ENCODE data around the gene ANO6.

The ANO6 gene

GRCh38 chr12:45186762-45187161 is 29.1 kb upstream of the ANO6 start:
- Histone ChIP-seq H3K4me1 (ENCODE audit: control insufficient read depth, insufficient read depth, low read length) (no peaks in the 10 kb centered on the region), H3K9ac (ENCODE audit: low read length) (no peak overlapping the region), H3K27ac (ENCODE audit: low read depth, low read length) (no peak overlapping the region), H3K9me3 (ENCODE audit: control insufficient read depth, insufficient read depth, low read depth, low read length) (no peaks in the 10 kb centered on the region), H3K4me3 (ENCODE audit: low read depth, low read length) (no peak overlapping the region), H3K27me3 (ENCODE audit: control insufficient read depth, insufficient read depth, low read length) (no peaks in the 10 kb centered on the region), H3K36me3 (ENCODE audit: control insufficient read depth, insufficient read depth, low read length) (0 out of 2 replicates have a peak, but pooled peaks cover 3% of the 10 kb centered on the region)

DNA sequence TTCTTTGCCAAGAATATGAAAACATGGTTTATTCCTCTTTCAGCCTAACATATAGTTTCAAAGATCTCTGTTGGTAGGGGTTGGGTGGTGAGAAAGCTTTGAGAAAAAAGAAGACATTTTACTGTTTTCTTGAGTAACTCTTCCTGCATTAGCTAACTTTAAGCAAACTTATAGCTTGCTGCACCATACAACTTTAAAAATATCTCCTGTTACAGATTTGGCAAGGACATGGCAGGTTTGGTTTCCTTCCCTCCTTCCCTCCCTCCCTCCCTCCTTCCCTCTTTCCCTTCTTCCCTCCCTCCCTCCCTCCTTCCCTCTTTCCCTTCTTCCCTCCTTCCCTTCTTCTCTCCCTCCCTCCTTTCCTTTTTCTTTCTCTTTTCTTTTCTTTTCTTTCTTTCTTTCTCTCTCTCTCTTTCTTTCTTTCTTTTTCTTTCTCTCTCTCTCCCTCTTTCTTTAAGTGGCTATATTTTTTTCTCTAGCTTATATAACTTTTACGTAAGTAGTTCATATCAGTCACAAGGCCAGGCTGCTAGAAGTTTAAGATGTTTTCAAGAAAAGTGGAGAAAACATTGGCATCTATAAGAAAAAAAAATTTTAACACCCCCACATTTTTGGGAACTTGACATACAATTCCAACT is 26.0 kb upstream of the ANO6 start:
- Histone ChIP-seq H3K36me3 (ENCODE audit: control insufficient read depth, insufficient read depth, low read length) (no peaks in the 10 kb centered on the region), H3K9me3 (ENCODE audit: control insufficient read depth, insufficient read depth, low read depth, low read length) (no peaks in the 10 kb centered on the region), H3K27ac (ENCODE audit: low read depth, low read length) (no peak overlapping the region), H3K27me3 (ENCODE audit: control insufficient read depth, insufficient read depth, low read length) (no peaks in the 10 kb centered on the region), H3K9ac (ENCODE audit: low read length) (no peak overlapping the region), H3K4me1 (ENCODE audit: control insufficient read depth, insufficient read depth, low read length) (peaks cover 12% of the 10 kb centered on the region; the same call in 1 of the 2 replicates), H3K4me3 (ENCODE audit: low read depth, low read length) (no peak overlapping the region)

DNA sequence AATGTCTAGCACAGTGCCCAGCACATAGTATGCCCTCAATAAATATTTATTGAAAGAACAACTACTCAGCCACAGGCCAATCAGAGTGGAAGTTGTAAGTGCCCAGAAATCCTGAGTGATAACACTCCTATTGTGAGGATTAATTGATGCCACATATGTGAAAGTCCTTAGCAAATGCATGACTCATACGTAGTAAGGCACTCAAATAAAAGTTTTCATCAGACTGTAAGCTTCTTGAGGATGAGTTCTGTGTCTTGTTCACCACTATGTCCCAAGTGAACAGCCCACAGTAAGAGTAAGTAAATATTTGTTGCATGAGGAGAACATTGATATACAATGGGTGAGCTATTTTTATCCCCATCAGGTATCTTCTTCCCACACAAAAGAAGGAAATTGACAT is 24.7 kb upstream of the ANO6 start:
- Histone ChIP-seq H3K27ac (ENCODE audit: low read depth, low read length) (no peak overlapping the region), H3K36me3 (ENCODE audit: control insufficient read depth, insufficient read depth, low read length) (no peaks in the 10 kb centered on the region), H3K4me3 (ENCODE audit: low read depth, low read length) (no peak overlapping the region), H3K4me1 (ENCODE audit: control insufficient read depth, insufficient read depth, low read length) (peaks cover 12% of the 10 kb centered on the region; the same call in 1 of the 2 replicates), H3K9ac (ENCODE audit: low read length) (no peak overlapping the region), H3K9me3 (ENCODE audit: control insufficient read depth, insufficient read depth, low read depth, low read length) (no peaks in the 10 kb centered on the region), H3K27me3 (ENCODE audit: control insufficient read depth, insufficient read depth, low read length) (no peaks in the 10 kb centered on the region)

DNA sequence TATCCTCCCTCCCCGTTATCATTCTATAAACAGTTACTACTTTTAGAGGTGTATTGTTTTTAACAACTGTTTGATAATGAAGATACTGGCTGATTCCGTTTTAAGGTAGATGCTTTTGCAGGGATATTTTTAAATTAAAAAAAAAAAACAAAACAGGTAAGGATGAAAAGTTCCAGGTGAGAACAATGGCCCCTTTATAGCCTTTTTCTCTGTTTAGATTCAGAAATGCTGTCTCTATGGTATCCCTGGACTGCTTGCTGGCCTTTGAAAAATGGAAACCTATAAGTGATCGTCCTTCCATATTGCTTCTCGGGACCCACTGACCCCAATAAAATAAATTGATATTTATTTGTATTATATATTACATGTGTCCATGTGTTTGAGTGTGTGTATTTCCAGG is 23.2 kb upstream of the ANO6 start:
- Histone ChIP-seq H3K9ac (ENCODE audit: low read length) (no peak overlapping the region), H3K9me3 (ENCODE audit: control insufficient read depth, insufficient read depth, low read depth, low read length) (no peaks in the 10 kb centered on the region), H3K4me1 (ENCODE audit: control insufficient read depth, insufficient read depth, low read length) (peaks cover 12% of the 10 kb centered on the region; the same call in 1 of the 2 replicates), H3K36me3 (ENCODE audit: control insufficient read depth, insufficient read depth, low read length) (no peaks in the 10 kb centered on the region), H3K27ac (ENCODE audit: low read depth, low read length) (0 out of 2 replicates have a peak overlapping the region, but pooled peaks have one; percentile 63), H3K27me3 (ENCODE audit: control insufficient read depth, insufficient read depth, low read length) (no peaks in the 10 kb centered on the region), H3K4me3 (ENCODE audit: low read depth, low read length) (no peak overlapping the region)

- Histone ChIP-seq H3K9ac (ENCODE audit: low read length) (no peak overlapping the region), H3K4me3 (ENCODE audit: low read depth, low read length) (no peak overlapping the region), H3K36me3 (ENCODE audit: control insufficient read depth, insufficient read depth, low read length) (no peaks in the 10 kb centered on the region), H3K27me3 (ENCODE audit: control insufficient read depth, insufficient read depth, low read length) (no peaks in the 10 kb centered on the region), H3K9me3 (ENCODE audit: control insufficient read depth, insufficient read depth, low read depth, low read length) (no peaks in the 10 kb centered on the region), H3K27ac (ENCODE audit: low read depth, low read length) (no peak overlapping the region), H3K4me1 (ENCODE audit: control insufficient read depth, insufficient read depth, low read length) (no peaks in the 10 kb centered on the region)
Measured at GRCh38 chr12:45200491-45201043, 15.3 kb upstream of the ANO6 start.

DNA sequence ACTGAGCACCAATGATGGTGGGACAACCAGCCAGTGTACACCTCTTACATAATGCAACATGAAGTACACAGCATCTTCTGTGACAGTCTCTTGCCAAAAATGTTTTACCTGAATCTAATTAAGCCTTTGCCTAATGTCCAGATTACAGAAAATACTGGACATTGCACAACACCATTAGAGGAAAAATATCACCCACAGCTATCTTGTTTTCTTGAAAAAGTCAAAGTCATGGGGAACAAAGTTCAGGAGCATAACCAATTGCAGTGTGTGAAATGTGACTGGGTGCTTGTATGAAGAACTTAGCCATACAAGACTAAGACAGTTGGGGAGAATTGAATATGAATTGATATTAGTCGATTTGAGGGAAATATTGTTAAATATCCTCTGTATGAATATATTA is 12.1 kb upstream of the ANO6 start:
- no peaks in the 10 kb centered on the region for H3K36me3 ChIP-seq (ENCODE audit: control insufficient read depth, insufficient read depth, low read length)
- no peaks in the 10 kb centered on the region for H3K4me1 ChIP-seq (ENCODE audit: control insufficient read depth, insufficient read depth, low read length)
- no peak overlapping the region for H3K9ac ChIP-seq (ENCODE audit: low read length)
- H3K9me3 ChIP-seq (ENCODE audit: control insufficient read depth, insufficient read depth, low read depth, low read length): no peaks in the 10 kb centered on the region
- no peak overlapping the region for H3K4me3 ChIP-seq (ENCODE audit: low read depth, low read length)
- H3K27ac ChIP-seq (ENCODE audit: low read depth, low read length): no peak overlapping the region
- H3K27me3 ChIP-seq (ENCODE audit: control insufficient read depth, insufficient read depth, low read length): no peaks in the 10 kb centered on the region

GRCh38 chr12:45204757-45205156 is 11.1 kb upstream of the ANO6 start:
- Histone ChIP-seq H3K9ac (ENCODE audit: low read length) (no peak overlapping the region), H3K9me3 (ENCODE audit: control insufficient read depth, insufficient read depth, low read depth, low read length) (no peaks in the 10 kb centered on the region), H3K36me3 (ENCODE audit: control insufficient read depth, insufficient read depth, low read length) (no peaks in the 10 kb centered on the region), H3K27ac (ENCODE audit: low read depth, low read length) (no peak overlapping the region), H3K27me3 (ENCODE audit: control insufficient read depth, insufficient read depth, low read length) (no peaks in the 10 kb centered on the region), H3K4me3 (ENCODE audit: low read depth, low read length) (no peak overlapping the region), H3K4me1 (ENCODE audit: control insufficient read depth, insufficient read depth, low read length) (no peaks in the 10 kb centered on the region)

DNA sequence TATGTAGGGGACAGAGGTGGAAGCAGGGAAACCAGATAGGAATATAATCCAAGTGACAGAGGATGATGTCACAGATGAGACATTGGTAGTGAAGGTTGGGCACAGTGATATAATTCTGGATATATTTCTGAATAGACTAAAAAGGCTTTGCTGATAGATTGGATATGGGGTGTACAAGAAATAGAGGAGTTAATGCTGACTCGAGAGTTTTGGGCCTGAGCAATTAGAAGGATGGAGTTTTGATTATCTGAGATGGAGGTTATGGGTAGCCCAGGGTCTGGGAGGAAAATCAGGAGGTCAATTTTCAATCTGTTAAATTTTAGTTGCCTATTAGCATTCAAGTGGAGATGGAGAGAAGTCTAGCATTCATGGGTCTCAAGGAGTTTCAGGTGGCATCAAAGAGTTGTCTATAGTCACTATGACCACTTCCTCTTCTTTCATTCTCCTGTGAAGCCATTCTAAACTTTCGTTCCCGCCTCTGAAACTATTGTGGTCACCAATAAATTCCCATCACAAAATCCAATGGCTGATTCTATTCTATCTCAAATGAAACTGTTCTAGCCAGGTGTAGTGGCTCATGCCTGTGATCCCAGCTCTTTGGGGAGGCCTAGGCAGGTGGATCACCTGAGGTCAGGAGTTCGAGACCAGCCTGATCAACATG is 10.6 kb upstream of the ANO6 start:
- Histone ChIP-seq H3K27ac (ENCODE audit: low read depth, low read length) (no peak overlapping the region), H3K4me3 (ENCODE audit: low read depth, low read length) (no peak overlapping the region), H3K4me1 (ENCODE audit: control insufficient read depth, insufficient read depth, low read length) (no peaks in the 10 kb centered on the region), H3K9me3 (ENCODE audit: control insufficient read depth, insufficient read depth, low read depth, low read length) (no peaks in the 10 kb centered on the region), H3K27me3 (ENCODE audit: control insufficient read depth, insufficient read depth, low read length) (no peaks in the 10 kb centered on the region), H3K36me3 (ENCODE audit: control insufficient read depth, insufficient read depth, low read length) (no peaks in the 10 kb centered on the region), H3K9ac (ENCODE audit: low read length) (no peak overlapping the region)

GRCh38 chr12:45208604-45209487 is 7.0 kb upstream of the ANO6 start:
- Histone ChIP-seq H3K4me3 (ENCODE audit: low read depth, low read length) (no peak overlapping the region), H3K36me3 (ENCODE audit: control insufficient read depth, insufficient read depth, low read length) (no peaks in the 10 kb centered on the region), H3K9ac (ENCODE audit: low read length) (no peak overlapping the region), H3K27me3 (ENCODE audit: control insufficient read depth, insufficient read depth, low read length) (no peaks in the 10 kb centered on the region), H3K9me3 (ENCODE audit: control insufficient read depth, insufficient read depth, low read depth, low read length) (no peaks in the 10 kb centered on the region), H3K27ac (ENCODE audit: low read depth, low read length) (no peak overlapping the region), H3K4me1 (ENCODE audit: control insufficient read depth, insufficient read depth, low read length) (no peaks in the 10 kb centered on the region)

- Histone ChIP-seq H3K4me3 (ENCODE audit: low read depth, low read length) (no peak overlapping the region), H3K36me3 (ENCODE audit: control insufficient read depth, insufficient read depth, low read length) (no peaks in the 10 kb centered on the region), H3K4me1 (ENCODE audit: control insufficient read depth, insufficient read depth, low read length) (no peaks in the 10 kb centered on the region), H3K27ac (ENCODE audit: low read depth, low read length) (no peak overlapping the region), H3K27me3 (ENCODE audit: control insufficient read depth, insufficient read depth, low read length) (no peaks in the 10 kb centered on the region), H3K9me3 (ENCODE audit: control insufficient read depth, insufficient read depth, low read depth, low read length) (no peaks in the 10 kb centered on the region), H3K9ac (ENCODE audit: low read length) (no peak overlapping the region)
Measured at GRCh38 chr12:45209784-45210183, 6.1 kb upstream of the ANO6 start.

GRCh38 chr12:45212064-45212463 is 3.8 kb upstream of the ANO6 start:
- Histone ChIP-seq H3K27me3 (ENCODE audit: control insufficient read depth, insufficient read depth, low read length) (no peaks in the 10 kb centered on the region), H3K9ac (ENCODE audit: low read length) (no peak overlapping the region), H3K4me1 (ENCODE audit: control insufficient read depth, insufficient read depth, low read length) (no peaks in the 10 kb centered on the region), H3K4me3 (ENCODE audit: low read depth, low read length) (no peak overlapping the region), H3K27ac (ENCODE audit: low read depth, low read length) (no peak overlapping the region), H3K9me3 (ENCODE audit: control insufficient read depth, insufficient read depth, low read depth, low read length) (no peaks in the 10 kb centered on the region), H3K36me3 (ENCODE audit: control insufficient read depth, insufficient read depth, low read length) (no peaks in the 10 kb centered on the region)
